ENCODE measurements around the gene RABGAP1L.
"Not testable (repeated sequence)": the region's sequence is repeated elsewhere in the genome, so short reads cannot be mapped to it uniquely, and the experiment has no call there.

RABGAP1L gene

GRCh38 chr1:174165471-174166137 lies 6.3 kb downstream of the RABGAP1L start:
- no peak overlapping the region for H3K4me3 Mint-ChIP-seq
- peaks cover 13% of the 10 kb centered on the region for H3K36me3 Mint-ChIP-seq (ENCODE audit: low read depth)
- peaks cover 38% of the 10 kb centered on the region for H3K4me1 Mint-ChIP-seq (ENCODE audit: low read depth)
- no peaks in the 10 kb centered on the region for H3K27me3 Mint-ChIP-seq (ENCODE audit: low read depth)
- no peaks in the 10 kb centered on the region for H3K9me3 Mint-ChIP-seq
- no peak overlapping the region for H3K27ac Mint-ChIP-seq

GRCh38 chr1:174166530-174167264 lies 7.4 kb downstream of the RABGAP1L start:
- Mint-ChIP-seq H3K9me3 (no peaks in the 10 kb centered on the region), H3K36me3 (ENCODE audit: low read depth) (peaks cover 13% of the 10 kb centered on the region), H3K27me3 (ENCODE audit: low read depth) (no peaks in the 10 kb centered on the region), H3K4me1 (ENCODE audit: low read depth) (peaks cover 29% of the 10 kb centered on the region), H3K27ac (no peak overlapping the region), H3K4me3 (no peak overlapping the region)

DNA sequence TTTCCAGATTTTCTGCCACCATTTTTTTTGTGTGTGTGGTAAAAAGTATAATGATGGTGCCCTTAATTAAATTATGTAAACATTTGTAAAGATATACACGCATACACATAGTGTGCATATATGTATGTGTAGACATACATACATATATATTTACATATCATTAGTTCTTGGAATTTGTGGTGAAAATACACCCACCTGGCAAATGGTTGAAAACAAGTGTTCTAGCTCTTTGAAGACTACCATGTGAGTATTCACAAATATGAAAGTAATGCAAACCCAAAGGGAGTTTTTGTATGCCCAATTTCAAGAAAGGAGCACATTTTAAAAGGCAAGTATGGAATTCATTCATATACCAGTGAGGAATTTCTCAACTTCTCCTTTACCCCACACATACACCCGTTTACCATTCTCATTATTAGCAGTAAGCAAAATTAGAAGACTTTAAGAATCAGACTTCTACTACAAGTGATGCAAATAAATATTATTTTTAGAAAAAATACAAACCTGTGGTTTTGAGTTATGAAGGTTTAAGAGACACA lies 8.0 kb downstream of the RABGAP1L start:
- H3K27ac Mint-ChIP-seq = no peak overlapping the region

DNA sequence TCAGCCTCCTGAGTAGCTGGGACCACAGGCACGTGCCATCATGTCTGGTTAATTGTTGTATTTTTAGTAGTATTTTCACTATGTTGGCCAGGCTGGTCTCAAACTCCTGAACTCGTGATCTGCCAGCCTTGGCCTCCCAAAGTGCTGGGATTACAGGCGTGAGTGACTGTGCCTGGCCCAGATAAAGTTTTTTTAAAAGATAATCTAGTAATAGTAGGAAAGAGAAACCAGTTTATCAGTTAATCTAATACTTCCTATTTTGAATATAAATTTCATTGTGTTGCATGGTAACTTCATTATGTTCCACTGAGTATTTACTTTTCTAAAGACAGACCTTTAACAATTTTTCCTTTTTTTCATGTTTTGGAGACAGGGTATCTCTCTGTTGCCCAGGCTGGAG lies 10.0 kb downstream of the RABGAP1L start:
- H3K27ac Mint-ChIP-seq = no peak overlapping the region
- no peaks in the 10 kb centered on the region for H3K9me3 Mint-ChIP-seq
- H3K4me1 Mint-ChIP-seq (ENCODE audit: low read depth) = peaks cover 25% of the 10 kb centered on the region
- no peak overlapping the region for H3K4me3 Mint-ChIP-seq
- H3K27me3 Mint-ChIP-seq (ENCODE audit: low read depth) = no peaks in the 10 kb centered on the region
- peaks cover 12% of the 10 kb centered on the region for H3K36me3 Mint-ChIP-seq (ENCODE audit: low read depth)

More for the DNA sequence above, 8.0 kb downstream of the RABGAP1L start:
- H3K9me3 Mint-ChIP-seq = no peaks in the 10 kb centered on the region
- peaks cover 11% of the 10 kb centered on the region for H3K36me3 Mint-ChIP-seq (ENCODE audit: low read depth)
- H3K4me1 Mint-ChIP-seq (ENCODE audit: low read depth) = peaks cover 25% of the 10 kb centered on the region
- H3K27me3 Mint-ChIP-seq (ENCODE audit: low read depth) = no peaks in the 10 kb centered on the region
- no peak overlapping the region for H3K4me3 Mint-ChIP-seq

- Mint-ChIP-seq H3K4me3 (no peak overlapping the region), H3K9me3 (no peaks in the 10 kb centered on the region), H3K27me3 (ENCODE audit: low read depth) (no peaks in the 10 kb centered on the region), H3K4me1 (ENCODE audit: low read depth) (peaks cover 18% of the 10 kb centered on the region), H3K36me3 (ENCODE audit: low read depth) (peaks cover 4% of the 10 kb centered on the region), H3K27ac (no peak overlapping the region)
These were observed 11.8 kb downstream of the RABGAP1L start for GRCh38 chr1:174171073-174171472.

- no peaks in the 10 kb centered on the region for H3K27me3 Mint-ChIP-seq (ENCODE audit: low read depth)
- no peak overlapping the region for H3K27ac Mint-ChIP-seq
- H3K9me3 Mint-ChIP-seq = peaks cover 13% of the 10 kb centered on the region
- peaks cover 16% of the 10 kb centered on the region for H3K36me3 Mint-ChIP-seq (ENCODE audit: low read depth)
- H3K4me3 Mint-ChIP-seq = no peak overlapping the region
- peaks cover 12% of the 10 kb centered on the region for H3K4me1 Mint-ChIP-seq (ENCODE audit: low read depth)
These were observed 15.4 kb downstream of the RABGAP1L start for GRCh38 chr1:174174461-174175329.

DNA sequence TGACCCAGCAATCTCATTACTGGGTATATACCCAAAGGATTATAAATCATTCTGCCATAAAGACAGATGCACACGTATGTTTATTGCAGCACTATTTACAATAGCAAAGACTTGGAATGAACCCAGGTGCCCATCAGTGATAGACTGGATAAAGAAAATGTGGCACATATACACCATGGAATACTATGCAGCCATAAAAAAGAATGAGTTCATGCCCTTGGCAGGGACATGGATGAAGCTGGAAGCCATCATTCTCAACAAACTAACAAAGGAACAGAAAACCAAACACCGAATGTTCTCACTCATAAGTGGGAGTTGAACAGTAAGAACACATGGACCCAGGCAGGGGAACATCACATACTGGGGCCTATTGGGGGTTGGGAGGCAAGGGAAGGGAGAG lies 19.1 kb downstream of the RABGAP1L start:
- H3K4me3 Mint-ChIP-seq; H3K27ac Mint-ChIP-seq; H3K27me3 Mint-ChIP-seq (ENCODE audit: low read depth): not testable (repeated sequence)
- peaks cover 15% of the 10 kb centered on the region for H3K36me3 Mint-ChIP-seq (ENCODE audit: low read depth)
- peaks cover 13% of the 10 kb centered on the region for H3K9me3 Mint-ChIP-seq
- H3K4me1 Mint-ChIP-seq (ENCODE audit: low read depth) = peaks cover 12% of the 10 kb centered on the region

- H3K36me3 Mint-ChIP-seq (ENCODE audit: low read depth) = peaks cover 4% of the 10 kb centered on the region
- peaks cover 14% of the 10 kb centered on the region for H3K4me1 Mint-ChIP-seq (ENCODE audit: low read depth)
- H3K9me3 Mint-ChIP-seq = peaks cover 7% of the 10 kb centered on the region
- H3K27ac Mint-ChIP-seq = no peak overlapping the region
- no peak overlapping the region for H3K4me3 Mint-ChIP-seq
- no peaks in the 10 kb centered on the region for H3K27me3 Mint-ChIP-seq (ENCODE audit: low read depth)
These were observed 30.2 kb downstream of the RABGAP1L start for GRCh38 chr1:174189428-174190062.

- Mint-ChIP-seq H3K9me3 (peaks cover 7% of the 10 kb centered on the region), H3K36me3 (ENCODE audit: low read depth) (peaks cover 4% of the 10 kb centered on the region), H3K27ac (no peak overlapping the region), H3K4me1 (ENCODE audit: low read depth) (peaks cover 15% of the 10 kb centered on the region), H3K27me3 (ENCODE audit: low read depth) (no peaks in the 10 kb centered on the region), H3K4me3 (no peak overlapping the region)
These were observed 31.4 kb downstream of the RABGAP1L start for GRCh38 chr1:174190691-174191199.

- Mint-ChIP-seq H3K36me3 (ENCODE audit: low read depth) (peaks cover 4% of the 10 kb centered on the region), H3K4me3 (no peak overlapping the region), H3K4me1 (ENCODE audit: low read depth) (peaks cover 15% of the 10 kb centered on the region), H3K27me3 (ENCODE audit: low read depth) (no peaks in the 10 kb centered on the region), H3K27ac (no peak overlapping the region), H3K9me3 (peaks cover 7% of the 10 kb centered on the region)
These were observed 32.1 kb downstream of the RABGAP1L start for GRCh38 chr1:174191349-174191862.

DNA sequence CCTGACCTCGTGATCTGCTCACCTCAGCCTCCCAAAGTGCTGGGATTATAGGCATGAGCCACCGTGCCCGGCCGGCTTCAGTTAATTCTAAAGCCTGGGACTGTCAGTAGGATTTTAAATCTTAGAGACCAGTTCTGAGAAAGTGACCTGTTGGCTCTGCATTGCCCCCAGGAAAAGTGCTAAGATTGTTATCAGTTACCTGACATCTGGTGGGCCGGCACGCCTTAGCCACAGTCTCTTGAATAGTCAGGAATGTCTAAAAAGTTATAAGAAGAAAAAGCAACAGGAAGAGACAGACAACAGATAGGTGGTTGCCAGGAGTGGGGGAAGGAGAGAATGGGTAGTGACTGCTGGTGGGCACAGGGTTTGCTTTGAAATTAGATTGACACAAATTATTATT lies 35.1 kb downstream of the RABGAP1L start:
- Mint-ChIP-seq H3K4me1 (ENCODE audit: low read depth) (peaks cover 14% of the 10 kb centered on the region), H3K36me3 (ENCODE audit: low read depth) (peaks cover 3% of the 10 kb centered on the region), H3K9me3 (no peaks in the 10 kb centered on the region), H3K27me3 (ENCODE audit: low read depth) (no peaks in the 10 kb centered on the region), H3K27ac (no peak overlapping the region), H3K4me3 (no peak overlapping the region)

GRCh38 chr1:174197088-174197487 lies 37.8 kb downstream of the RABGAP1L start:
- H3K4me3 Mint-ChIP-seq = no peak overlapping the region
- no peaks in the 10 kb centered on the region for H3K27me3 Mint-ChIP-seq (ENCODE audit: low read depth)
- peaks cover 5% of the 10 kb centered on the region for H3K36me3 Mint-ChIP-seq (ENCODE audit: low read depth)
- H3K9me3 Mint-ChIP-seq = no peaks in the 10 kb centered on the region
- H3K4me1 Mint-ChIP-seq (ENCODE audit: low read depth) = peaks cover 11% of the 10 kb centered on the region
- no peak overlapping the region for H3K27ac Mint-ChIP-seq

- no peak overlapping the region for H3K4me3 Mint-ChIP-seq
- no peak overlapping the region for H3K27ac Mint-ChIP-seq
- no peaks in the 10 kb centered on the region for H3K27me3 Mint-ChIP-seq (ENCODE audit: low read depth)
- peaks cover 11% of the 10 kb centered on the region for H3K4me1 Mint-ChIP-seq (ENCODE audit: low read depth)
- peaks cover 5% of the 10 kb centered on the region for H3K36me3 Mint-ChIP-seq (ENCODE audit: low read depth)
- no peaks in the 10 kb centered on the region for H3K9me3 Mint-ChIP-seq
These were observed 38.2 kb downstream of the RABGAP1L start for GRCh38 chr1:174197547-174197946.

GRCh38 chr1:174198202-174198601 lies 38.9 kb downstream of the RABGAP1L start:
- no peak overlapping the region for H3K4me3 Mint-ChIP-seq
- H3K4me1 Mint-ChIP-seq (ENCODE audit: low read depth) = peaks cover 11% of the 10 kb centered on the region

More at GRCh38 chr1:174198202-174198601, 38.9 kb downstream of the RABGAP1L start:
- Mint-ChIP-seq H3K27me3 (ENCODE audit: low read depth) (no peaks in the 10 kb centered on the region), H3K36me3 (ENCODE audit: low read depth) (peaks cover 8% of the 10 kb centered on the region), H3K9me3 (peaks cover 5% of the 10 kb centered on the region), H3K27ac (no peak overlapping the region)

Measured in T-helper 1 cell treated with Interleukin-12 subunit alpha and Interleukin-12 subunit beta and Interleukin-4 antibody, amounts not matched to agents 30 μg/mL and 1 μg/mL, for 36 hours (primary cell).